ENCODE measurements around the gene CERS6. TPM values are rescaled to one million over a fixed set of nuclear protein-coding genes. Genes with fewer than 3 reads are reported as not detected.

The CERS6 gene
- total and polyA plus RNA-seq, 2 of the 8 experiments (the other 6 are each of a cell fraction or from before 2014, with no cell fraction given): 6.8 to 28.2 TPM

DNA sequence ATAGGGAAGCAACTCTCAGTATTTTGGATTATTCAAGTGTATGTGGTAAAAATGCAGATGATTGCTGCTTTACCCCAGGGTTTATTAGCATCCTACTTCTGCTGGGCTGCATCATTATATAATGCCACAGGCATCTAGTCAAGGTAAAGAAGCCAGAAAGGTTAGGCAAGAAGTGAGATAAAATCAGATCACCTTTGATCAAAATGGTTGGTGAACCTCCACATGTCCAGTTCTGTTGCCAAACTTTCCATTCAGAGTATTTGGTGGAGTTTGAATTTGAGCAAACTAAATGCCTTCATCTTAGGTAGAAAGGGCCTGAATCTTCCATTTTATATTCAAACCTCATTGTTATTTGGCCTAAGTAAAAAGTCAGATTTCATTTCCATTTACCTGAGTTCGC lies 316.6 kb downstream of the CERS6 start:
- POLR2A ChIA-PET (ENCODE audit: partially characterized antibody): interaction anchor here (0.7 kb wide), 1 partner anchor 437 kb away, joined by 3 read pairs; no protein-coding TSS in a partner anchor
- H3K9ac ChIP-seq (replicated peaks in 1 of 4; ENCODE audit: extremely low read depth in 1 of 4, low read depth in 3 of 4, low read length in 3 of 4): no peak overlapping the region
- H4K91ac ChIP-seq (replicated peaks; ENCODE audit: insufficient read length, low read length): no peak overlapping the region
- H3K79me2 ChIP-seq (ENCODE audit: control insufficient read depth in 1 of 2, insufficient read depth in 2 of 2, low read length in 2 of 2): no peaks in the 10 kb centered on the region
- WGBS, 2 experiments (ENCODE audit: extremely low coverage in 1 of 2, insufficient coverage in 1 of 2, insufficient read length in 1 of 2, insufficient replicate concordance in 2 of 2, low coverage in 1 of 2, low lambda C conversion rate in 2 of 2, missing lambda C conversion rate in 1 of 2): 92% methylated on average over 1 of the region's 1 CpG; no CpG with 5 or more reads in 1 of the 2 experiments
- H3K56ac ChIP-seq (replicated peaks; ENCODE audit: insufficient read length, low read depth, low read length): no peak overlapping the region
- H2BK12ac ChIP-seq (ENCODE audit: low read depth, low read length): no peak overlapping the region
- FAIRE-seq (no peak), DNase-seq (ENCODE audit: low read depth in 1 of 2, low spot score in 2 of 2) (no peak)
- H2AFZ ChIP-seq (ENCODE audit: low read length): no peak overlapping the region
- no peak overlapping the region for H3K4me2 ChIP-seq (ENCODE audit: insufficient read depth in 1 of 2, low read depth in 2 of 2, low read length in 2 of 2)
- no peaks in the 10 kb centered on the region for H3K27me3 ChIP-seq (replicated peaks in 1 of 4; ENCODE audit: control insufficient read depth in 3 of 4, extremely low read depth in 1 of 4, insufficient read depth in 3 of 4, low read length in 3 of 4)
- TF ChIP-seq CBX5 (IDR thresholded peaks at IDR 0.05; ENCODE audit: low read depth, low read length): no peak
- TF ChIP-seq RNF2 (IDR thresholded peaks at IDR 0.05; ENCODE audit: borderline replicate concordance, low read depth, low read length, missing control alignments, poor library complexity, severe bottlenecking): no peak
- TF ChIP-seq JUND (IDR thresholded peaks at IDR 0.05; ENCODE audit: low read length): no peak
- TF ChIP-seq, protein P1, sequence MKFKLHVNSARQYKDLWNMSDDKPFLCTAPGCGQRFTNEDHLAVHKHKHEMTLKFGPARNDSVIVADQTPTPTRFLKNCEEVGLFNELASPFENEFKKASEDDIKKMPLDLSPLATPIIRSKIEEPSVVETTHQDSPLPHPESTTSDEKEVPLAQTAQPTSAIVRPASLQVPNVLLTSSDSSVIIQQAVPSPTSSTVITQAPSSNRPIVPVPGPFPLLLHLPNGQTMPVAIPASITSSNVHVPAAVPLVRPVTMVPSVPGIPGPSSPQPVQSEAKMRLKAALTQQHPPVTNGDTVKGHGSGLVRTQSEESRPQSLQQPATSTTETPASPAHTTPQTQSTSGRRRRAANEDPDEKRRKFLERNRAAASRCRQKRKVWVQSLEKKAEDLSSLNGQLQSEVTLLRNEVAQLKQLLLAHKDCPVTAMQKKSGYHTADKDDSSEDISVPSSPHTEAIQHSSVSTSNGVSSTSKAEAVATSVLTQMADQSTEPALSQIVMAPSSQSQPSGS (IDR thresholded peaks at IDR 0.05; ENCODE audit: low read length): no peak
- no peak for TF ChIP-seq TCF12 (IDR thresholded peaks at IDR 0.05; ENCODE audit: low read depth, low read length)
- no peaks in the 10 kb centered on the region for H3K4me1 ChIP-seq (replicated peaks in 1 of 4; ENCODE audit: control insufficient read depth in 3 of 4, insufficient read depth in 4 of 4, low read length in 3 of 4)
- no peak overlapping the region for H3K4me3 ChIP-seq (ENCODE audit: extremely low read depth in 1 of 4, insufficient read depth in 2 of 4, low read depth in 3 of 4, low read length in 4 of 4)
- no peak overlapping the region for H3K18ac ChIP-seq (ENCODE audit: extremely low read depth, low read length)
- H2BK120ac ChIP-seq (replicated peaks; ENCODE audit: low read depth, low read length): no peak overlapping the region
- H4K20me1 ChIP-seq (replicated peaks in 1 of 2; ENCODE audit: control insufficient read depth in 1 of 2, insufficient read depth in 2 of 2, low read length in 2 of 2): no peaks in the 10 kb centered on the region
- no peak overlapping the region for H3K27ac ChIP-seq (ENCODE audit: low read depth, low read length)
- H3K4ac ChIP-seq (replicated peaks; ENCODE audit: insufficient read length, low read depth, low read length): no peak overlapping the region
- H3K79me1 ChIP-seq (ENCODE audit: low read depth, low read length): no peaks in the 10 kb centered on the region
- H3K23ac ChIP-seq (ENCODE audit: insufficient read length): no peak overlapping the region
- H2BK20ac ChIP-seq (ENCODE audit: low read length): no peak overlapping the region
- H3K36me3 ChIP-seq (ENCODE audit: control insufficient read depth in 2 of 4, insufficient read depth in 4 of 4, low read length in 3 of 4): peaks cover 0 to 6% (median 3%) of the 10 kb centered on the region in 4 experiments; a peak in 5 of 8 replicates
- no peak overlapping the region for H4K8ac ChIP-seq (ENCODE audit: extremely low read depth, insufficient read depth, low read length)
- CTCF ChIA-PET (ENCODE audit: partially characterized antibody): interaction anchor here (0.6 to 4.0 kb wide), 15 partner anchors 9 to 604 kb away, joined by 3 to 22 read pairs (median 4); no protein-coding TSS in a partner anchor
- no peak overlapping the region for H3K14ac ChIP-seq (ENCODE audit: insufficient read length)
- H3K23me2 ChIP-seq (ENCODE audit: low read depth, low read length): no peaks in the 10 kb centered on the region
- H2BK5ac ChIP-seq (ENCODE audit: low read depth, low read length): no peak overlapping the region
- H2AK5ac ChIP-seq (ENCODE audit: low read depth, low read length): no peak overlapping the region
- H2BK15ac ChIP-seq (ENCODE audit: low read length): no peak overlapping the region
- H3K9me3 ChIP-seq (ENCODE audit: insufficient read depth in 2 of 2, low read depth in 1 of 2, low read length in 1 of 2): peaks cover 0 to 4% of the 10 kb centered on the region in 2 experiments; a peak in 1 of 4 replicates
- no peak overlapping the region for H4K5ac ChIP-seq (ENCODE audit: insufficient read length, low read depth, low read length)
